ENCODE measurements around the gene RAB6A.

DNA sequence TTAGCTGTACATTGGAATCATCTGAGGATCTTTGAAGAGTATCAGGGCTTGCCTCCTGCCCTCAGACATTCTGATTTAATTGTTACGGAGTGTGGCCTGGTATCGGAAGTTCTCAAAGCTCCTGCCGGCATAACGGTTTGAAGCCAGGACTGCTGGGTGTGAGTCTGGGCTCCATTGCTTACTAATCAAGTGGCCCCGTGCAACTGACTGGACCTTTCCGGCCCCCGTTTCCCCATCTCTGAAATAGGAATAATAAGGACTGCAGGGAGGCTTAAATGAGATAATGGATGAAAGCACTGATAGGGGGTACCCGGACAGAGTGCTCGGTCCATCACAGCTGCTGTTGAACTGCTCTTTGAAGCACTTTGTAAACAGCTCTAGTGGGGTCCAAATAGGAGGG is 112.8 kb downstream of the RAB6A start:
- TF ChIP-seq, protein P1, sequence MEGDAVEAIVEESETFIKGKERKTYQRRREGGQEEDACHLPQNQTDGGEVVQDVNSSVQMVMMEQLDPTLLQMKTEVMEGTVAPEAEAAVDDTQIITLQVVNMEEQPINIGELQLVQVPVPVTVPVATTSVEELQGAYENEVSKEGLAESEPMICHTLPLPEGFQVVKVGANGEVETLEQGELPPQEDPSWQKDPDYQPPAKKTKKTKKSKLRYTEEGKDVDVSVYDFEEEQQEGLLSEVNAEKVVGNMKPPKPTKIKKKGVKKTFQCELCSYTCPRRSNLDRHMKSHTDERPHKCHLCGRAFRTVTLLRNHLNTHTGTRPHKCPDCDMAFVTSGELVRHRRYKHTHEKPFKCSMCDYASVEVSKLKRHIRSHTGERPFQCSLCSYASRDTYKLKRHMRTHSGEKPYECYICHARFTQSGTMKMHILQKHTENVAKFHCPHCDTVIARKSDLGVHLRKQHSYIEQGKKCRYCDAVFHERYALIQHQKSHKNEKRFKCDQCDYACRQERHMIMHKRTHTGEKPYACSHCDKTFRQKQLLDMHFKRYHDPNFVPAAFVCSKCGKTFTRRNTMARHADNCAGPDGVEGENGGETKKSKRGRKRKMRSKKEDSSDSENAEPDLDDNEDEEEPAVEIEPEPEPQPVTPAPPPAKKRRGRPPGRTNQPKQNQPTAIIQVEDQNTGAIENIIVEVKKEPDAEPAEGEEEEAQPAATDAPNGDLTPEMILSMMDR (IDR thresholded peaks at IDR 0.05; ENCODE audit: low read depth, low read length, poor library complexity, severe bottlenecking): no peak
- no peak for TF ChIP-seq EZH2phosphoT487 (IDR thresholded peaks at IDR 0.05; ENCODE audit: borderline replicate concordance, low read length)
